ENCODE data around the gene ITGAD. TPM values are rescaled to one million over a fixed set of nuclear protein-coding genes. Genes with fewer than 3 reads are reported as not detected.

The ITGAD gene
- total RNA-seq, 1 donor from 2014 or later: not detected

DNA sequence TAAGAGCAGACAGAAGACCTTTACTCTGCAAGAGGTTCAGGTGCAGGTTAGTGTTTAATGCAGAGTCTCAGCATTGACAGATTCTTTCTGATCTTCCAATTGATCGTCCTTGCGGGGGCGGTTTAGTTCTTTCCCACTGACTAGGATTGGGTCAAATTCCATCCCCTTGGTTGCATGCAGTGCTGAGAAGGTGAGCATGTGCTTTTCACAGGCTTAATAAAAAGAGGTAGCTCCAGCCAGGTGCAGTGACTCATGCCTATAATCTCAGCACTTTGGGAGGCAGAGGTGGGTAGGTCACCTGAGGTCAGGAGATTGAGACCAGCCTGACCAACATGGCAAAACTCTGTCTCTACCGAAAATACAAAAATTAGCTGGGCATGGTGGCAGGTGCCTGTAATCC, 7.5 kb upstream of the ITGAD start:
- TF ChIP-seq POLR2AphosphoS5 (IDR thresholded peaks at IDR 0.05; ENCODE audit: insufficient read depth in 1 of 2, low read depth in 1 of 2) (no peak), CTCF (IDR thresholded peaks at IDR 0.05) (no peak), POLR2A (IDR thresholded peaks at IDR 0.05) (no peak)
- Histone ChIP-seq H3K36me3 (no peaks in the 10 kb centered on the region), H3K4me3 (no peak overlapping the region), H3K9me3 (no peaks in the 10 kb centered on the region), H3K4me1 (no peaks in the 10 kb centered on the region), H3K27ac (no peak overlapping the region), H3K27me3 (no peaks in the 10 kb centered on the region)
- intact Hi-C loops (cut with DNase I): no loop called here
- no peak for DNase-seq (ENCODE audit: extremely low spot score in 2 of 2)

DNA sequence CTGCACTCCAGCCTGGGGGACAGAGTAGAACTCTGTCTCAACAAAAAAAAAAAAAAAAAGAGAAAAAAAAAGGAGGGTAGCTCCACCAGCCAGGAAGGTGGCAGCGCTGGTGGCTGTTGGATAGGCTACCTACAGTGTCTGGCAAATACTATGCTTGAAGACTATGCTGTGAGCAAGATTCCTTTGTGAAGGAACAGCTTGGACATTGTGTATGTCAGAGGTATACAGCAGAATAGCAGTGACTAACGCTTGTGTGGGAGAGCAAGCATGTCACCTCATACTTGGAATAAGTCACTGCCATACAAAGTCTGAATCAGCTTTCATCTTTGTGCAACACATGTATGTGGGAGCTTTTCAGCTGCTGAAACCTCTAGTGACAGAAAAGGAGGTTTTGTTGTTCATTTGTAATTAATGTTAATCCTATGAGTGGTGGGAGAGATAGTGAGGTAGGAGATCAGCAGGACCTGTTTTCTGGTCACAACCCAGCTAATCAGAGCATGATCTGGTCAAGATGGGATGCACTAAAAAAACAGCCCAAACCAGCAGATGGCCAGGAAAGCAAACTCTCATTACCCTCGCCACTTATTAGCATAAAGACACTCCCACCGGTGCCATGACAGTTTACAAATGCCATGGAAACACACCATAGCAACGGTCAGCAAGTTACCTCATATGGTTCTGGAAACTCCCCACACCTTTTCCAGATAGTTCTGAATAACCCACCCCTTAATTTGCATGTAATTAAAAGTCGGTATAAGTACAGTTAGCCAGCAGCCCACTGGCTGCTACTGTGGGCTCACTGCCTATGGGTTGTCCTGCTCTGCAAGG, 6.8 kb upstream of the ITGAD start:
- no peak for TF ChIP-seq CTCF (IDR thresholded peaks at IDR 0.05)
- TF ChIP-seq POLR2A (IDR thresholded peaks at IDR 0.05): no peak
- peak in 1 of 2 donors; percentile 18 for TF ChIP-seq POLR2AphosphoS5 (IDR thresholded peaks at IDR 0.05; ENCODE audit: insufficient read depth in 1 of 2, low read depth in 1 of 2)
- Histone ChIP-seq H3K4me3 (no peak overlapping the region), H3K9me3 (no peaks in the 10 kb centered on the region), H3K27ac (no peak overlapping the region), H3K27me3 (no peaks in the 10 kb centered on the region), H3K36me3 (no peaks in the 10 kb centered on the region), H3K4me1 (no peaks in the 10 kb centered on the region)
- DNase-seq (ENCODE audit: extremely low spot score in 2 of 2): no peak
- intact Hi-C loops (cut with DNase I): no loop called here

- TF ChIP-seq POLR2A (IDR thresholded peaks at IDR 0.05) (no peak), CTCF (IDR thresholded peaks at IDR 0.05) (no peak), POLR2AphosphoS5 (IDR thresholded peaks at IDR 0.05; ENCODE audit: insufficient read depth in 1 of 2, low read depth in 1 of 2) (no peak)
Measured at GRCh38 chr16:31388535-31388934, 4.6 kb upstream of the ITGAD start.

DNA sequence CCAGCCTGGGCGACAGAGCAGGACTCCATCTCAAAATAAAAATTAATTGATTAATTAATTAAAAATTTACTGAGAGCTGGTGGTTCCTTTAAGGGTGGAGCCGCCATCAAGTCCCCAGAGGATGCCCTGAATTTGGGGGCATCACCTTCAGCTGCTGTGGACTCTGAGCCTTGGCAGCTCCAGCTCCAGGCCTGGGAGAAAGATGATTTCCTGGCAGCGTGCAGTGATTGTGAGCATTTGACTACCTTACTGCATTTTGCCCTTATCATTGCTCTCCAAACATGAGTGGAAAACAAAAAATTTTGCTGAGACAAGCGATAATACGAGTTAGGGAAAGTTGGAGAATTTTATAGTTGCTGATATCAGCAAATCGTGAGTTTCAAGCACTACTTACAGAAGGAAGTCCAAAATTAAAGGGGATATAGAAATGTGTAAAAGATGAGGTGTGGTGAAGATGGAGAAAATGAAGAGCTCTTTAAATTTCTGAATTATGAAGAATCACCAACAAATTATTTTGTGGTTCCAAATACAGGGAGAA, 2.6 kb upstream of the ITGAD start:
- H3K36me3 ChIP-seq: no peaks in the 10 kb centered on the region
- no peaks in the 10 kb centered on the region for H3K27me3 ChIP-seq
- no peak overlapping the region for H3K4me3 ChIP-seq
- no peak for DNase-seq (ENCODE audit: extremely low spot score in 2 of 2)
- intact Hi-C loops (cut with DNase I): no loop called here
- no peaks in the 10 kb centered on the region for H3K9me3 ChIP-seq
- TF ChIP-seq POLR2A (IDR thresholded peaks at IDR 0.05) (no peak), POLR2AphosphoS5 (IDR thresholded peaks at IDR 0.05; ENCODE audit: insufficient read depth in 1 of 2, low read depth in 1 of 2) (no peak), CTCF (IDR thresholded peaks at IDR 0.05) (no peak)
- H3K4me1 ChIP-seq: no peaks in the 10 kb centered on the region
- no peak overlapping the region for H3K27ac ChIP-seq

More at GRCh38 chr16:31388535-31388934, 4.6 kb upstream of the ITGAD start:
- Histone ChIP-seq H3K4me3 (no peak overlapping the region), H3K27ac (no peak overlapping the region), H3K9me3 (no peaks in the 10 kb centered on the region), H3K36me3 (no peaks in the 10 kb centered on the region), H3K4me1 (no peaks in the 10 kb centered on the region), H3K27me3 (no peaks in the 10 kb centered on the region)
- no peak for DNase-seq (ENCODE audit: extremely low spot score in 2 of 2)
- intact Hi-C loops (cut with DNase I): no loop called here

DNA sequence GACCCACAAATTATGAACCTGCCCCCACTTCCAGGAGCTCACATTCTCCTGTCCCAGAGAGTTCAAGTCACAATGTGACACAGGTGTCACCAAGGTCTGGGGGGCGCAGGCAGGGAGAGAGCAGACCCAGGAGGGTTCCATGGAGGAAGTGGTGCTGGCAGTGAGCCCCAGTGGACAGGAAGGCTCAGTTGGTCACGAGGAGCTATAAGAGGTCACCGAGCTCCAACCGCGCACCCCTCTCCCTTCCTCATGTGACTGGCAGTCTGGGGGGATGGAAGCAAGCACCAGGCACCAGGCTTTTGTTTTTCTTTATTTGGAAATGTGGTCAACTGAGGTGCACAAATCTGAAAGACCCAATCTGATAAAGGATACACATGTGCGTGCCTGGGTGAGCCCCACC, 2.5 kb downstream of the ITGAD start:
- Histone ChIP-seq H3K36me3 (no peaks in the 10 kb centered on the region), H3K27me3 (no peaks in the 10 kb centered on the region), H3K4me1 (no peaks in the 10 kb centered on the region), H3K4me3 (no peak overlapping the region), H3K27ac (no peak overlapping the region), H3K9me3 (no peaks in the 10 kb centered on the region)
- no peak for TF ChIP-seq POLR2A (IDR thresholded peaks at IDR 0.05)
- no peak for TF ChIP-seq POLR2AphosphoS5 (IDR thresholded peaks at IDR 0.05; ENCODE audit: insufficient read depth in 1 of 2, low read depth in 1 of 2)
- no peak for TF ChIP-seq CTCF (IDR thresholded peaks at IDR 0.05)
- intact Hi-C loops (cut with DNase I): no loop called here
- no peak for DNase-seq (ENCODE audit: extremely low spot score in 2 of 2)
